B cell (primary cell): ENCODE data around the gene FAM184A.

ENCODE experiments used
- CTCF ChIP-seq: fragments of 200-600 bp; IDR thresholded peaks from one replicate; pipeline ENCODE4 v1.8.0; 2022; ENCODE audit warnings: antibody characterized with exemption, mild to moderate bottlenecking
- EZH2 ChIP-seq: IDR thresholded peaks from 2 replicates; pipeline ENCODE4 v1.6.1; 2012; ENCODE audit warnings: borderline replicate concordance, low read depth, mild to moderate bottlenecking, moderate library complexity, low read length; ENCODE audit not compliant: insufficient read depth, poor library complexity, severe bottlenecking

GRCh38 chr6:118935331-118935668, 143.2 kb downstream of the FAM184A start:
- TF ChIP-seq CTCF: no peak
- TF ChIP-seq EZH2: no peak
